ENCODE results near the gene CPSF6.

The CPSF6 gene

GRCh38 chr12:69269736-69270135 lies 30.4 kb downstream of the CPSF6 start:
- no peak overlapping the region for H3K4me3 ChIP-seq (ENCODE audit: low read depth, low read length)
- no peak for DNase-seq (ENCODE audit: low read depth, low spot score)
- POLR2A ChIA-PET = no interaction called here
- TF ChIP-seq CTCF (IDR thresholded peaks at IDR 0.05; ENCODE audit: insufficient read depth, low read length, missing control alignments) = no peak
- CTCF ChIA-PET = interaction anchor here (1.2 to 2.6 kb wide), 5 partner anchors 9 to 113 kb away, joined by 3 to 14 read pairs (median 3); no protein-coding TSS in a partner anchor

DNA sequence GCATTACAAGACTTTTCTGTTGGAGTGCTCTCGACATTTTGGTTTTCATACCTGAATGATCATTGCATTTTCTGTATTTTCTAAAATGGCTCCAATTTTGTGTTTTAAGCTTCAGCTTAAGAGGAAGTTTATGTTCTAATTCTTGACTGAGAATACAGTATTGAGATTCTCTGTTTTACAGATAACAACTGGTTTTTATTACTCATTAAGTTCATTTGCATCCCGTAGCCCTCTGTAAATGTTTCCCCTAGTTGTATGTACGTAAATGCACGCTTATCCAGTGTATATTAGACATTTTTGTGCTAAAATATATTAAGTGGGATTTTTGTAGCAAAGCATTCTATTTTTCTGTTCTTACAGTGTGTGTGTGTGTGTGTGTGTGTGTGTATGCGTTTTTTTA lies 33.1 kb downstream of the CPSF6 start:
- TF ChIP-seq CTCF (IDR thresholded peaks at IDR 0.05; ENCODE audit: insufficient read depth, low read length, missing control alignments) = no peak
- DNase-seq (ENCODE audit: low read depth, low spot score) = no peak
- ChIA-PET CTCF (interaction anchor here (0.8 kb wide), 1 partner anchor 18 kb away, joined by 3 read pairs; no protein-coding TSS in a partner anchor), POLR2A (no interaction called here)
- no peak overlapping the region for H3K4me3 ChIP-seq (ENCODE audit: low read depth, low read length)

DNA sequence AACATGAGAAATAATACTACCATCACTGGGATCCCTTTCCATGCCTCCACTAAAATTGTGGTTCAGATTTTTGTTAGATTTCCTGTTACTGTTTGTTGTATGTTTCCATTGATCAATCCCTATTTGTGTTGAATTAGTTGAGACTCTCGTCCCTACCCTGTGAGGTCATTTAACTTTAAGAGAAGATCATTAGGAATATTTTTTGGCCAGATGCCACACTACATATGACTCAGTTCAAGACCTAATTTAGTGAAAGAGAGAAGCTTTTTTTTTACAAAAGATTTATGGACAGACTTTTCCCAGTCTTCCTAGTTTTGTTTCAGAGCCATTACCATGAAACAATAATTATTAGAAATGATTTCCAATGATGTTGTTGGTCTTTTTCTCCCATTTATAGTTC lies 35.5 kb downstream of the CPSF6 start:
- no peak overlapping the region for H3K4me3 ChIP-seq (ENCODE audit: low read depth, low read length)
- DNase-seq (ENCODE audit: low read depth, low spot score) = no peak
- no peak for TF ChIP-seq CTCF (IDR thresholded peaks at IDR 0.05; ENCODE audit: insufficient read depth, low read length, missing control alignments)
- ChIA-PET POLR2A (no interaction called here), CTCF (interaction anchor here (1.0 kb wide), 1 partner anchor 10 kb away, joined by 3 read pairs; no protein-coding TSS in a partner anchor)

DNA sequence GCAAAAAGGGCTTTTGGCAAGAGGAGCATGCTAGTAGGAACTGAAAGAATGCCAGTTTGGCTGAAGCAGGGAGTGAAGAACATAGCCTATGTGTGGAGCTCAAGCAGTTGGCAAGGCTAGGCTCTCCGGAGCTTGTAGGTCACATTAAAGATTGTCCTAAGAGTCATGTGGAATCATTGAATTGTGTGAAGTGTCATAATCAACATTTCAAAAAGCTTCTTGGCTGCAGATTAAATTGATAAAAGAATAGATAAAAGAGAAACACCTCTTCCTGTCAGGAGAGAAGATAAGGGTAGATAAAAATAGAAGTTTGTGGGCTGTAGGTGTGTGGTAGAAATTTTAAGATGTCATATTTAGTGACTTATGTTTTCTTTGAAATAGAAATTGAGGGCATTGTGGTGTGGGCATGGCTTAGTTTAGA lies 36.1 kb downstream of the CPSF6 start:
- ChIA-PET POLR2A (no interaction called here), CTCF (no interaction called here)
- no peak for DNase-seq (ENCODE audit: low read depth, low spot score)
- no peak overlapping the region for H3K4me3 ChIP-seq (ENCODE audit: low read depth, low read length)
- no peak for TF ChIP-seq CTCF (IDR thresholded peaks at IDR 0.05; ENCODE audit: insufficient read depth, low read length, missing control alignments)

- DNase-seq (ENCODE audit: low read depth, low spot score) = no peak
- ChIA-PET CTCF (interaction anchor here (1.0 to 2.8 kb wide), 2 partner anchors 9 to 11 kb away, joined by 3 to 14 read pairs; no protein-coding TSS in a partner anchor), POLR2A (no interaction called here)
- no peak for TF ChIP-seq CTCF (IDR thresholded peaks at IDR 0.05; ENCODE audit: insufficient read depth, low read length, missing control alignments)
- no peak overlapping the region for H3K4me3 ChIP-seq (ENCODE audit: low read depth, low read length)
Observed at GRCh38 chr12:69278814-69279782, 39.7 kb downstream of the CPSF6 start.

DNA sequence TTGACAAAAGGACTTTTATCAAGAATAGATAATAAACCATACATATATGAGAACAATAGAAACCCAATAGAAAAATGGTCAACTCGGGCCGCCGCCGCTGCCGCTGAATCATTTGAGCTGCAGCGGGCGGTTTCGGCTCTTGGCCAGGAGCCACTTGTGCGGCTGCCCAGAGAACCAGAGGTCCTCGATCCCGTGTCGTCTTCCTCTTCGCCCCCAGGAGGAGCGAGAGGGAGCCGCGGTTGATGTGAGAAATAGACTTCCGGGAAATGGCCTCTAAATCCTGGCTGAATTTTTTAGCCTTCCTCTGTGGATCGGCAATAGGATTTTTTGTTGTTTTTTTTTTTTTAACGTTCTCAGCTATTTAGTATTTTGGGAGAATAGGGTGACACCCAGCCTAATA lies 44.8 kb downstream of the CPSF6 start:
- ChIA-PET POLR2A (no interaction called here), CTCF (no interaction called here)
- peak; percentile 12 for TF ChIP-seq CTCF (IDR thresholded peaks at IDR 0.05; ENCODE audit: insufficient read depth, low read length, missing control alignments)
- no peak for DNase-seq (ENCODE audit: low read depth, low spot score)
- H3K4me3 ChIP-seq (ENCODE audit: low read depth, low read length) = peak overlapping the region; percentile 23
